ENCODE results near the gene ROBO1.

Gene ROBO1

DNA sequence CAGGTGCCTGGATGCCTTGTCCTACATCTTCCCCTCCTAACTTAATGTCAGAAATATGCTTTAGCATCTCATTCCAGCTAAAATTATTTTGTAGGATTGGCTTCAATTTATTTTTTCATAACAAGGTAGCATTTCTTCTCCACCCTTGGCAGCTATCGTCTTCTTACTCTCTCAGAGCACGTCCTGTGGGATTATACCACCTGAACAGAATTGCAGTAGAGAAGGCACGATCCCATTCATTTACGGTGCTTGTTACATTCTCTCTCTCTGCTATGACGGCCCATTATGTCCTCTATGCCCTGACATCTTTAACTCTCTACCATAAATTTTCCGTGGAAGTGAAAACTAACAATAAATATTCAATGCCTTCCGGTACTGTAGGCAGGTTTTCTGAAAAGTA is 103.3 kb downstream of the ROBO1 start:
- no peak for ATAC-seq

DNA sequence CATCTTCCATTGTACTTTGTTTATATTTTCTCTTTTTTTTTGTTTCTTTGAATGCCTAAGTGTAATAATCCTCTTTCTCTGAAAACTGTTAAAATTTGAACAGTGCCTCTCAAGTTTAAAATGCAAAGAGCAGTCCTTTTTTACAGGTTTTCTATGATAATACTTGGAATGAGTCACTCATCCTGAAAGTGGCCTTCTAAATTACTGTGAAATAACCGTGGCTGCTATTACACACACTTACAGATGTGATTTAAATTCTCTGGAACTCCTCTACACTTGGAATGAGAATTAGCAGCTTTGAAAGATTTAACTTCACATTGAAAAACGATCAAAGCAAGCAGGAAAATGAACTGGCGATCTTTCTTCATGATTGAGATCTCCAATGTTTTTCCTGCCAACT is 105.9 kb downstream of the ROBO1 start:
- ATAC-seq: no peak

DNA sequence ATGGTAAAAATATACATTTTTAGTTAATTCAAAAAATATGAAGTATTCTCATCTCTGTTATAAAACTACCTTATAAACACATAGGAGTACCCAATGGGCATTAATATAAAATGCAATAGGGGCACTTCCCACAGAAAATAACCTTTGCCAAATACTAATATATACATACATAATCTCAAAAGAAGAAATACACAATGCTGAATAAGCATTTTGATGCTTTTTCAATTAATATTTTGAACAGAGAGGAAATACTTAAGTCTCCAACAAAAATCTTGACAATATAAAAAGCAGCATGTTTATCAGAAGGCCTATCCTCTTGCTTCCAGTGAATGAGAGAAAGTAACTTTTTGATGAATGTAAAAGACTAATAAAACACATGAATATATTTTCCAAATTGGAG is 110.7 kb downstream of the ROBO1 start:
- ATAC-seq: no peak

DNA sequence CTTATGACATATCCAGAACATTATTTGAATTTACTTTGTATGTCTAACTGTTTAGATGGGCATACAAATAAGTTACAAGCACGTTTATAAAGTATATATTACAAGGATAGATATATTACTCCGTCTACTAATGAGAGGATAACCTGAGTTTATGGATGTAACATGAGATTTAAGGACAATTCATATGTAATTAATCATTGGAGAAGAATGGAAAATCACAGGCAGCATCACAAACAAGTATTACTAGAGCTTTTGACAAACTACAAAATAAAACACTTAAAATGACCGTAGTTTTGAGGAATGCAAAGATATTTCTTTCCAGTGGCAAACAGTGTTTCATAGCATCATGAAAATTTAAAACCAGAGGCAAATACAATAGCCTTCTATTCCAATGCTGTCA is 113.8 kb downstream of the ROBO1 start:
- no peak for ATAC-seq

DNA sequence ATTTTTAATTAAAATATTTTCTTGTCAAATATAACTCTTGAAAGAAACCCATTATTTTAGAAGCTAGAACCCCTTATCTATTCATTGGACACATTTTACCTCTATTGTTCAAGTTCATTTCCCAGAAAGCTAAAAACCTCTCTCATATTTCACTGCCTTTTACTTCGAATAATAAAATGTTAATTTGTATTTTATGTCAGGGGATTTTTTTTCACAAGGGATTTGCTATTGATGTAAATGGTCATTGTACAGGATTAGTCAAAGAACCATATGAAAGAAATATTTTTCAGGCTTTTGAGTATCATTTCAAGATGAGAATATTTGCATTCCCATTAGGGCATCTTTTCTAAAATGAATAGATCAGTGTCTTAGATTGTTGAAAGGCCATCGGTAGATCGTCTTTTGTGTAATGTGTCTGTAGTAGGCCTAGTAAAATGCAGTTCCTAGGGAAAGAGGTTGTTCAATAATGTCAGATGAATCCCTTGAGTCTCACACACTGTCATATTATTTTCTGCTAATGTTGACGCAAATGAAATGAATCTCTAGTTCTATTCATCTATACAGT is 114.5 kb downstream of the ROBO1 start:
- ATAC-seq: no peak

DNA sequence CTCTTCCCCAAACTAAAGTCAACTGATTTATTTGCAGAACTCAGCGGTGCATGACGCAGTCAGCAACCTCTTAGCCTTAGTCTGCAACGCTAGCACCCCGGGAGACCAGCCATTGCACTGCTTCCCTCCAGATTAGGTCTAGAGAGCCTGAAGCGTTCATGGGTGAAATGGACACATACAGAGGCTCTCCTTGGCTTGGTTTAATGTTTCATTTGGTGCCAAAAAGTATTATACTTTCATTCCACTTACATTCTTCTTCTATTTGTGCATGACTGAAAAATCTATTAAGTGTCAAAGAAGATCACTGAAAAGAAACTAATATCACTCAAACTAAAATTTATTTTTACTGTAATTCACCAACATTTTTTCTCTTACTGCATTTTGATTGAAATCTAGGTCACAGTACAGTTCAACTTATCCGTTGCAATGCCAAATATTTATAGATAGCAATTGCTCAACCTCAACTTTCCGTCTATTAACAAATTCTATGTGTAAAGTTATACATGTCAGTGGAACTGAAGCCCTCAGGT is 116.2 kb downstream of the ROBO1 start:
- ATAC-seq: no peak

DNA sequence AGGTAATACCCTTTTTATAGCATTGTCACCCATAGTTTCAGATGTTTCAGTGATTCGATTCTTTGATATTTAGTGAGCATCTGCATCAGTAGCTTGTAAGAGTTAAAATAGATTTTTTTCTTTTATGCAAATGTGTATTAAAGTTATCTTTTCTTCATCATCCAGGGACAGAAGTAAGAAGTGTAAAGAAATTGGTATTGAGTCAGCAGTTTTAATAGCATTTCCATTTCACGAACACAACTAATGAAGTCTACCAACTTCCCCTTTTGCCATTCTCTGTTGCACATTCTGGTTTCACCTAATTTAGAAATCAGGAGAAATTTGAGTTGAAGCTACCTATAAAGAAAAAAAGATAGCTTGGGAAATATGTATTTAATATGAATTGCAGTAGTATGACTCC is 127.9 kb downstream of the ROBO1 start:
- ATAC-seq: no peak

DNA sequence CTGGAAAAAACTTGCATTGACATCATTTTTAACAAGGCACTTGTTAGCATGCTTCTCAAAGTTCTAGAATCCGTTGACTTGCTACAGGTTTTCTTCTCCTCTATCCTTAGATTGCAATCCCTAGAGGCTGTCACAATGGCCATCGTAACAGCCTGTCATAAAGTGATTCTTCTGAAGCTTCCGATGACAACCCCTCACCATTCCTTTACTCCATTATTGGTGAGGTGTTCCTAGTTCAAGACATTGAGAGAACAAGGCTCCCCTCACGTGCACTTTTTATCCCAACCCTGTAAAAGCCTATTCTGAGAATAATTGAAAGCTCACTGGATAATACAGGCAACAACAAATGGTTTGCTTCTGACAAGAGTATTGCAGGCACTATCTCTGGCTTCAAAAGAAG is 131.4 kb downstream of the ROBO1 start:
- no peak for ATAC-seq

DNA sequence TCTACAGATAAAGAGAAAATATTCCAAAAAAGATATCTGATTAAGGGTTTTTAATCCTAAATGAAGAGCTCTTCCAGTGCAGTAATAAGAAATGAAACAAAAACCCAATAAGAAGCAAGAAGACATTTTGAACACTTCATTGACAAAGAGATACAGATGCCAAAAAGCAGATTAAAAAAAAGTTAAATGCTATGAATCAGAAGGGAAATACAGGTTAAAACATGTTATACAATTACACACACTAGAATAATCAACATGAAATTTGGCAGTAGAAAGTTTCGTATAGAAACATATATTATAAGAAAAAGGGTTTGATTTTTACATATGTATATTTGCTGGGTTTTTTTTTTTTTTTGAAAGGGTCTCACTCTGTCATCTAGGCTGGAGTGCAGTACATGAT is 135.0 kb downstream of the ROBO1 start:
- no peak for ATAC-seq

DNA sequence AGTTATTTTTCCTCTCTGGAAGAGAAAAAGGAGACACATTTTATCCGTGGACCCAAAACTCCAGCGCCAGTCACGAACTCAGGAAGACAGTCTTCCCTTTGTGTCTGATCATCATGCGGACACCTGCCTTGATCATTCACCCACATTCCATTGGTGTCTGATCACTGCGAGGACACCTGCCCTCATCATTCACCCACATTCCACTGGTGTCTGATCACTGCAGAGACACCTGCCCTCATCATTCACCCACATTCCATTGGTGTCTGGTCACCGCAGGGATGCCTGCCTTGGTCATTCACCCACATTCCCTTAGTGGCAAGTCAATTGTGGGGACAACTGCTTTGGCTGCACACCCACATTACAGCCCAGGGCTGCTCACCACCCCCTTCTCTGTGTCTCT is 148.9 kb downstream of the ROBO1 start:
- ATAC-seq: no peak

DNA sequence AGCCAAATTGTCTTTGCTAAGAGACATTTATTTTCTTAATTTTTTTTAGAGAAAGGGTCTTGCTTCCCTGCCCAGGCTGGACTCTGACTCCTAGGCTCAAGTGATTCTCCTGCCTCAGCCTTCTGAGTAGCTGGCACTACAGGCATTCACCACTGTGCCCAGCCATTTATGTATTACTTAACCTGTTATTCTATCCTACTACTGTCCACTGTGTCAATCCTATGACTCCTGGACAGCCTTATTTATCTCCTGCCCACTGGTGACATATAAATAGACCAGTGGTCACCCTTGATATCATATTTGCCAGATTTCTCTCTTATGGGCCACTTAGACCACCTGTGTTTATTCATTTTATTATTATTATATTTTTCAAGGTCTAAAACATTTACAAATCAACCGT is 161.4 kb downstream of the ROBO1 start:
- ATAC-seq: no peak

DNA sequence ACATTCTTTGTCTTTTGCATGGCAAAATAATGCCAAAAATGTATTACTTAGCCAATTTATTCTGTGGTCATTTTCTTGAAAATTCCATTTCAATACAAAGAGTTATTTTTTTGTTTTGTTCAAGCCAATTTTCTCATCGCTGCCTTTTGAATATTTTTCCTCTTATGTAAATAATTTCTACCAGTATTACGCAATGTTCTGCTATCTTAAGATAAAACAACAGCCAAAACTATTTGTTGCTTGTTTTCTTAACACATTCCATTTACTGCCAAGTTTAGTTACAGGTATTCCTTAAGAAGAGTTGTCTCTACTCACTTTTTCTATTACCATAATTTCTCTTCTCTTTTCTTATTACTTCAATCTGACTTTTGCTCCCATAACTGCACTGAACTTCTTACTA is 163.1 kb downstream of the ROBO1 start:
- ATAC-seq: no peak

DNA sequence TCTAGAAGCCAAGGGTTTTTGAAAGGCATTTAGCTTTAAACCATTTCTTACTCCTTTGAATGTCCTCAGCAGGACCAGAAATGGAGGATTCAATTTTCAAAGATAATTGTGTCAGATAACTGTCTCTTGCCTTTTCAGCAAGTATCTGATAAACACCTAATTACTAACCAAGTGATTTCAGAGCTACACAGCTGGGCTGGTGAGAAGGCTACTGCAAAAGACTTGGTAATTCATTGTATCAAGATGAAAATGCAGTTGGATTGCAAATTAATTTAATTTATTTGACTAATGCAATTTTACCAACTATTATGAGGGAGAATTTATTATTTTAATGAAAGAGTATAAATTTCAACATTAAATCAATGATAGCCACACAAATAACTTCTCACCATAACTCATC is 165.4 kb downstream of the ROBO1 start:
- ATAC-seq: no peak

DNA sequence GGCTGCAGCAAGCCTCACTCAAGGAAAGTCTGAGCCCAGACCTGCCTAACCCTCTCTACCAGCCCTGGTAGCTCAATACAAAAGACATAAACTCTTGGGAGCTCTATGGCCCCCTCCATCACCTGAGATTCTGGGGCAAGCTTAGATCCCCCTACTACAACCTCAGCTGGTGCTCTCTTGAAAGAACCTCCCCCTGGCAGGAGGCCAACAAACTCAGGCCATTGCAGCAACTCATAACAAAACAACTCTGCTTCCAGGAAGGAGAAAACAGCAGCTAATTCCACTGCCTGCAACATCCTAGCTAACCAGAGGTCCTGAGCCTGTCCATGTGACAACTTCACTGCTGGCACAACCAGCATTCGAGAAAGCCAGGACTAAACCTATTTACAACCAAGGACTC is 169.2 kb downstream of the ROBO1 start:
- no peak for ATAC-seq

DNA sequence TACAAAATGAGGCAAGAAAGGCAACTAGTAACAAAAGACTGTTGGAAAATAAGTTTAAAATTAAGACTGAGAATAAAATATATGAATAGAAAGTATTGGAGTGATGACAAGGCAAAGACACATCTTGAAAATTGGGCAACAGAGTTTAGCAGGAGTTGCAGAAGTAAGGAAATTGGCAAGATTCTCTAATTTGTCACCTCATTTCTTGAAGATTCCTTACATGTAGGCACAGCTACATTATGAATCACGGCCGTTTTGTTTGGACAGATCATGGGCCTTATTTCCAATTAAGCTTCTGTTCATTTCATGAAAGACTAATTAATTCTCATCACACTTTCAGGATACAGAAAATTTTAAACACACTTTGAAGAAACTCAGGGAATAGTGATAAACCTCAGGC is 170.1 kb downstream of the ROBO1 start:
- ATAC-seq: no peak

DNA sequence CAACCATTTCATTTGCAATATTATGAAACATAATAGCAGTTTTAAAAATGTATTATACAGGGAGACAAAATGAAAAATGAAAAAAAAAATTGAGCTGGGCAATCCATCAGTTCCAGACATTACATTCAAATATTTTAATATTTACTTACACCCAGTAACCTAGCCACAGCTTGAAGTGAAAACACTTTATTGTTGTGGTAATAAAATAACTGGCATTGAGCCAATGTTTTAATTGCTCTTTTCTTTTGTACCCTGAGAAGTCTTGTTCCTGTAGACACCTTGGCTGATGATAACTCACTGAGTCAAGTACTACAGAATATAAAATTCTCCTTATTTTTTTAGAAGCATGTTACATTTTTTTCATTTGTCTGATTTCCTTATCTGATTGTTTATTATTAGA is 180.6 kb downstream of the ROBO1 start:
- no peak for ATAC-seq

DNA sequence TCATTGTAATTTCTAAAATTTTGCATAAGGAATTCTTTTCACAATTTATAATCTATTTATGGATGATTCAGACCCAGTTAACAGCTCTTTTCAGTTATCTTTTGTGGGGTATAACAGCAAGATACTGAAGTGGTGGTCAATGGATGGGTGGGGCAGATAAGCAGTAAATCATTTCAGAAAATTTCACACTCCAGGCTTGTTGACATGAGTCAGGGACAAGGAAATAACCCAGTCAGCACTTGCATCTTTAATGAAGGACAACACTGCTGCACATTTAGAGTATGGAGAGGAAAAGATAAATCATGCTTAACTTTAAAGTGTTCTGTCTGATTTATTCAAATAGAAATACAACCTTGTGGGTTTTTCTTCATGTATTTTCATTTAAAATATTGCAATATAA is 181.6 kb downstream of the ROBO1 start:
- no peak for ATAC-seq

DNA sequence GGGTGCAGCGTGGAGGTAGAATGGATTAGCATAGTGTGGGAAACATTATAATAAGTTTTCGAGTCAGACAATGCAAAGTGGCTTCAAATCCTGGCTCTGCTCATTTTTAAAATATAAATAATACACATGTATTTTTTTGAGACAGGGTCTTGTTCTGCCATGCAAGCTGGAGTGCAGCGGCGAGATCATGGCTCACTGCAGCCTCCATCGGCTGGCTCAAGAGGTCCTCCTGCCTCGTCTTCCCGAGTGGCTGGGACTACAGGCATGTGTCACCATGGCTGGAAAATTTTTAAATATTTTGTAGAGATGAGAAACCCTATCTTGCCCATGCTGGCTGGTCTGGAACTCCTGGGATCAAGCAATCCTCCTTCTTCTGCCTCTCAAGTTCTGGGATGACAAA is 194.9 kb downstream of the ROBO1 start:
- ATAC-seq: no peak

DNA sequence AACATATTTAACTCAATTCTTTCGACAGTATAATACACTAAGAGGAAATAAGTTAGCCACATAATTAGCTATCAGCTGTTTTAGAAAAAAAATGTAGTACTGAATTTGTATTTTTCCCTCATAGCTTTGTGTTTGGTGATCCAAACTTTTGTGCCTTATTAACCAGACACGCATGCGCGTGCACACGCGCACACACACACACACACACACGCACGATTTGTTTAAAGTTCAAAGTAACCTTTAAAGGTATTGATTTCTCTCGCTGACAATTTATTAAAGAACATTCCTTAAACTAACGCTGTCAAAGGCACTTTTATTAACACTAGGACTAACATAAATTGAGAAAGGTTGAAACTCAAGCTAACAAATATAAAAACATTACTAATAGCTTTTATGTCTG is 198.9 kb downstream of the ROBO1 start:
- ATAC-seq: no peak

DNA sequence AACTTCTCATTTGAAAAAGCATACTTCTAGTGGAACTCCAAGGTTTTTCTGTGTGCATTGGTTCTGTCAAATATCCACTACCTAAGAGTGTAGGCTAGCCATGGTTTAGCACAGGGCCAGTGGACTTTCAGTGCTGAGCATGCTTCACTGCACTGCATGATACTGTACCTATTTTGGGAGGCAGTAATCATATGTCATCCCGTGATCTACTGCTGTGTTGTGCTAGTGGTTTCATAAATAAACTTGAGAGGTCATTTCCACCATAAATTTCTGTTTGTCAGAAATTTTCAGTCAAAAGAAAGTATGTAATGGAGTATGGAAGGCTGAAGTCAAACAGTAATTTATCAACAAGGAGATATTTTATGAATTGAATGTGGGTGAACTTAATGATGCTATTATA is 203.6 kb downstream of the ROBO1 start:
- ATAC-seq: no peak

DNA sequence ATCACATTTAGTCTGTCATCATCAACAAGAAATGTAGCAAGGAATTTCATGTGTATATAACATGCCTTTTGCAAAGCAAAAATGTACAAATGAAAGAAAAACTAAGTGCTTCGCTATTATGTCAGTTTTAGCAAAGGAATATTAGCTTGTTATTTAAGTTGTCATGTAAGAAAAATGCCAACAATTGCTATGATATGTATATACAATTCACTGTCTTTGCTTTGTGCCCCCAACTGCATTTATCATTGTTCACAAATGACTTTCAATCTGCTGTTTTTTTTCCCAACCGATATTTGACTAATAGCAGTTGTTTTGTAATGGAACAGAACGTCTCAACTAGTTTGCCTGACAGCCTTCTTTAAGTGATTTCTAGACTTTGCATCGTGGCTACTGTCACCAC is 207.1 kb downstream of the ROBO1 start:
- no peak for ATAC-seq

DNA sequence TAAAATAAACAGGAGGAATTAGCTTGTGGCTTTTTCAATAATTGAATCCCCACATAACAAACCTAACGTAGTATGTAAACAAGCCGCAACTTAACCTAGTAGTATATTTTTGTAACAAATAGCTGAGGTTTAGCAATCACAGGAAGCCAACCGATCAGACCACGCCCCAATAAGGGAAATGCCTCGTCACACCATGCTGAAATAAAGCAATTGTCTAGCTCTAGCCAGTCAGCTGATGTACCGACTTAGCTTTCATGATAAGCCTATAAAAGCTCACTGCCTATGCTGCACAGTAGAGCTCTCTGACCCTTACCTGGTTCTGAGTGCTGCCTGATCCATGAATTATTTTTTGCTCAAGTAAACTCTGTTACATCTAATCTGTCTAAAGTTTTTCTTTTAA is 208.9 kb downstream of the ROBO1 start:
- no peak for ATAC-seq

DNA sequence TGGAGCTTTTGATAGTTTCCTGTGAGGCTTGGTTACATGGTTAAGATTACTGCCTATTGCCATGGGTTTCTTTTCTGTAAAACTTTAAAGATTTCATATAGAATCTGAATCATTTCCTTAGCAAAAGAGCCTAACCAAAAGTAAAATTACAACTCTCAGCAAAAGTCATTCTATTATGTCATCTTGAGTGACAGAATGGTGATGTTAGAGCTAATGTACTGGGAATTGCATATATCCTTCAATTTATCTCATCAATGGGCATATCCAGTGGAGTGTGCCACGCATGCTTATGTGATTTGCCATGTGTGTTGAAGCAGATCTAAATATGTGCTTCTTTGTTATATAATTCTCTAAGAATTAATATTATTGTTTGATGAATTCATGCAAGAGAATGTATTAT is 212.1 kb downstream of the ROBO1 start:
- ATAC-seq: no peak

DNA sequence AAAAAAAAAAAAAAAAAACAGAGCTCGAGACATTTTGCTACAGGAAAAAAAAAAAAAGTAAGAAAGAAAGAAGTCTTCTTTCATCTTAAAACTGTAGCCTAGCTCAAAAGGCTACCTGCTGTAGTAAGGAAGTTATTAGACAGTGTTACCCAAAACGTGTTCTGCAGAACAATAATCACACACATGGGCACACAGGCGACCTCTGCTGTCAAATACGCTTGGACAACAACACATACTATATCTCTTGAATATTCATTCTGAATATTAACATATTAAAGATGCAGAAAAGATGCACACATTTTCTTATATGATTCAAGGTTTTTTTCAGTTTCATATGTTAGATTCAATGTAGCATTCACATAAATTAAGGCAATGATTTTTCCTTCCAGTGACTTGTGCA is 215.8 kb downstream of the ROBO1 start:
- ATAC-seq: no peak

DNA sequence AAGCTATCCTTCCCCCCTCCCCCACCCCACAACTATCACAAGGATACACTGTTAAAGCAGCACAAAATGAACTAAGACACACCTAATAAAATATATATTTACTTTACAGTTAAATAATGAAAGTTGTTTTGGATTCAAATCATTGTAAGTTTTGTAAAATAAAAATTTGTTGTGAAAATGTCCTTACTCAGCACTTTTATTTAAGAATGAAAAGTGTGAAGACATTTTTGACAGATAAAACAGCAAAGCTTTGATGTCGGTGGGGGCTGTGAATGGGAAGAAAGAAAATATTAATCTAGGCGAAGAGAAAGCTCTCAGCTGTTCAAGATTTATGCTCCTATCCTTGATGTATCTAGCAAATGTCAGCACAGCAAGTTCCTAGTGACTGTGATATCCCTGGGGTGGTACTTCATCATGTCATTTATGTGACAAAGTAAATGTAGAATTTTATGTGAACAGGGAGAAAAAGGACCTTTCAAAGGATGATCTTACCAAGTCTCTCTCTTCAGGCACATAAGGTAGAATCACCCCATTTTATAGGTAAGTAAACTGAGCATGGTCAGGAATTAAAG is 216.4 kb downstream of the ROBO1 start:
- ATAC-seq: no peak

Measured in activated CD4-positive, CD25-positive, alpha-beta regulatory T cell treated with anti-CD3 and anti-CD28 coated beads, Interleukin-2, amount 50 U/mL, for 24 hours (primary cell).